ENCODE data around the gene HECTD1.

HECTD1 gene

DNA sequence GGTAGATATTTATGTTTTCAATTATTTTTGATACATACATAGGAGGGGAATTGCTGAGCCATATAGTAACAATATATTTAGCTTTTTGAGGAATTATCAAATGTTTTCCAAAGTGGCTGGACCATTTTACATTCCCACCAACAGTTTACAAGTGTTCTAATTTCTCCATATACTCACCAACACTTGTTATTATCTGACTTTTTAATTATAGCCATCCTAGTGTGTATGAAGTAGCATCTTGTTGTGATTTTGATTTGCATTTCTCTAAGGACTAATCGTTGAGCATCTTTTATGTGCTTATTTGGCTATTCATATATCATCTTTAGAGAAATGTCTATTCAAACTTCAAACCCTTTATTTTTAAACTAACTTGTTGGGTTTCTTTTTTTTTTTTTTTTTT, 17.2 kb upstream of the HECTD1 start:
- Histone ChIP-seq H3K79me1 (ENCODE audit: low read length) (no peaks in the 10 kb centered on the region), H4K8ac (ENCODE audit: low read depth, low read length) (no peak overlapping the region), H3K4me1 (ENCODE audit: control insufficient read depth in 1 of 2, insufficient read depth in 2 of 2, low read length in 2 of 2) (peaks cover 0 to 2% of the 10 kb centered on the region in 2 experiments), H2AFZ (ENCODE audit: insufficient read depth, low read length, poor library complexity) (no peak overlapping the region), H2BK5ac (ENCODE audit: low read depth, low read length, poor library complexity) (no peak overlapping the region), H3K27me3 (ENCODE audit: insufficient read depth, low read length) (no peaks in the 10 kb centered on the region), H4K91ac (ENCODE audit: low read depth, low read length) (no peak overlapping the region), H2BK12ac (ENCODE audit: low read length) (no peak overlapping the region), H3K27ac (ENCODE audit: low read depth, low read length) (no peak overlapping the region), H3K79me2 (ENCODE audit: control insufficient read depth, insufficient read depth, low read length, poor library complexity) (no peaks in the 10 kb centered on the region), H3K9ac (ENCODE audit: low read length) (no peak overlapping the region), H3K14ac (ENCODE audit: low read length) (no peak overlapping the region), H3K4ac (ENCODE audit: low read depth, low read length) (no peak overlapping the region), H4K12ac (ENCODE audit: low read depth, low read length) (no peak overlapping the region), H3K4me2 (ENCODE audit: low read length) (no peak overlapping the region), H3K18ac (ENCODE audit: low read length) (no peak overlapping the region), H3K4me3 (ENCODE audit: low read depth, low read length) (no peak overlapping the region), H2BK120ac (ENCODE audit: insufficient read depth, low read length, poor library complexity) (no peak overlapping the region), H3K36me3 (ENCODE audit: control insufficient read depth in 1 of 2, insufficient read depth in 2 of 2, low read length in 2 of 2) (no peaks in the 10 kb centered on the region), H3K9me3 (ENCODE audit: insufficient read depth, low read depth, low read length) (no peaks in the 10 kb centered on the region), H3K23ac (ENCODE audit: low read length) (no peak overlapping the region), H2AK5ac (ENCODE audit: low read length) (no peak overlapping the region)
- no peak for DNase-seq
- no CpG with 5 or more reads among the region's 1 CpG for WGBS (ENCODE audit: extremely low coverage, insufficient coverage, insufficient read length)

DNA sequence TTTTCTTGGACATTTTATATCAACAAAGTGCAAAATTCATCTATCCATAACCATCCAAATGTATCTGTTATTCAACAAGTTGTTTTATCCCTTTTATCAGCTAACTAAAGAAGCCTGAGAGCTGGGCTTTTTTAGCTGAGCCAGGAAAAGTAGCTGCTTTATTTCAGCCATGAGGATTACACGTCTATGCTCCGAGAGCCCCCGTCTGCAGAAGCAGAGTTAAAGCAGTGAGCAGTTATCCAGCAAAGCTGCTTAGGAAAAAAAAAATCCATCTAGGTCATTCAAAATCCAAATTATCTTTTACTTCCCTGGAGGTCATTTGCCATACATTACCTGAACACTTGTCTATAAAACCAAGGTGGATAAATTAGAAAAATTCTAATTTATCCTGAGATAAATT, 15.7 kb upstream of the HECTD1 start:
- no peak overlapping the region for H3K4me2 ChIP-seq (ENCODE audit: low read length)
- H3K27me3 ChIP-seq (ENCODE audit: insufficient read depth, low read length): no peaks in the 10 kb centered on the region
- no peaks in the 10 kb centered on the region for H3K79me2 ChIP-seq (ENCODE audit: control insufficient read depth, insufficient read depth, low read length, poor library complexity)
- WGBS (ENCODE audit: extremely low coverage, insufficient coverage, insufficient read length): no CpG with 5 or more reads among the region's 3 CpGs
- no peak overlapping the region for H2AFZ ChIP-seq (ENCODE audit: insufficient read depth, low read length, poor library complexity)
- H3K18ac ChIP-seq (ENCODE audit: low read length): no peak overlapping the region
- H3K23ac ChIP-seq (ENCODE audit: low read length): no peak overlapping the region
- H3K9me3 ChIP-seq (ENCODE audit: insufficient read depth, low read depth, low read length): no peaks in the 10 kb centered on the region
- H3K4me1 ChIP-seq (ENCODE audit: control insufficient read depth in 1 of 2, insufficient read depth in 2 of 2, low read length in 2 of 2): no peaks in the 10 kb centered on the region
- DNase-seq: no peak
- no peak overlapping the region for H3K9ac ChIP-seq (ENCODE audit: low read length)
- H4K8ac ChIP-seq (ENCODE audit: low read depth, low read length): no peak overlapping the region
- H3K27ac ChIP-seq (ENCODE audit: low read depth, low read length): no peak overlapping the region
- H3K79me1 ChIP-seq (ENCODE audit: low read length): no peaks in the 10 kb centered on the region
- H3K4ac ChIP-seq (ENCODE audit: low read depth, low read length): no peak overlapping the region
- H3K14ac ChIP-seq (ENCODE audit: low read length): no peak overlapping the region
- H2AK5ac ChIP-seq (ENCODE audit: low read length): no peak overlapping the region
- H2BK12ac ChIP-seq (ENCODE audit: low read length): no peak overlapping the region
- H3K36me3 ChIP-seq (ENCODE audit: control insufficient read depth in 1 of 2, insufficient read depth in 2 of 2, low read length in 2 of 2): no peaks in the 10 kb centered on the region
- no peak overlapping the region for H3K4me3 ChIP-seq (ENCODE audit: low read depth, low read length)
- H4K91ac ChIP-seq (ENCODE audit: low read depth, low read length): no peak overlapping the region
- H4K12ac ChIP-seq (ENCODE audit: low read depth, low read length): no peak overlapping the region
- H2BK5ac ChIP-seq (ENCODE audit: low read depth, low read length, poor library complexity): no peak overlapping the region
- H2BK120ac ChIP-seq (ENCODE audit: insufficient read depth, low read length, poor library complexity): no peak overlapping the region

DNA sequence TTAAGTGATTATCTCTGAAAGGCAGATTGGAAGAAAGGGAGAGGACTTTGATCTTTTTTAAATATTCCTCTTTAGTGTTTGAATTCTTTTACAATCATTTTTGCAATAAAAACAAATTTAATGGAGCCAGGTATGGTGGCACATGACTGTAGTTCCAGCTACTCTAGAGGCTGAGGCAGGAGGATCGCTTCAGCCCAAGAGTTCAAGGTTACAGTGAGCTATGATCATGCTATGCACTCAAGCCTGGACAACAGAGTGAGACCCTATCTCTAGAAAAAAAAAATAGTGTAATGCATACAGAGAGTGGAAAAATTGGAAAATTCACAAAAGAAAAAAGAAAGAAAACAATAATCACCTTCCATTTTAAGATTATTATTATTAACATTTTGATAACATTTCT, 15.2 kb upstream of the HECTD1 start:
- no peaks in the 10 kb centered on the region for H3K79me1 ChIP-seq (ENCODE audit: low read length)
- H2BK5ac ChIP-seq (ENCODE audit: low read depth, low read length, poor library complexity): no peak overlapping the region
- H3K79me2 ChIP-seq (ENCODE audit: control insufficient read depth, insufficient read depth, low read length, poor library complexity): no peaks in the 10 kb centered on the region
- H3K9ac ChIP-seq (ENCODE audit: low read length): no peak overlapping the region
- H2AK5ac ChIP-seq (ENCODE audit: low read length): no peak overlapping the region
- no peak overlapping the region for H3K4me2 ChIP-seq (ENCODE audit: low read length)
- no peaks in the 10 kb centered on the region for H3K27me3 ChIP-seq (ENCODE audit: insufficient read depth, low read length)
- H3K4me1 ChIP-seq (ENCODE audit: control insufficient read depth in 1 of 2, insufficient read depth in 2 of 2, low read length in 2 of 2): no peaks in the 10 kb centered on the region
- WGBS (ENCODE audit: extremely low coverage, insufficient coverage, insufficient read length): no CpG with 5 or more reads among the region's 1 CpG
- no peak overlapping the region for H3K4ac ChIP-seq (ENCODE audit: low read depth, low read length)
- no peak overlapping the region for H3K14ac ChIP-seq (ENCODE audit: low read length)
- H3K4me3 ChIP-seq (ENCODE audit: low read depth, low read length): no peak overlapping the region
- H3K23ac ChIP-seq (ENCODE audit: low read length): no peak overlapping the region
- DNase-seq: no peak
- no peak overlapping the region for H2BK12ac ChIP-seq (ENCODE audit: low read length)
- no peak overlapping the region for H3K18ac ChIP-seq (ENCODE audit: low read length)
- H4K12ac ChIP-seq (ENCODE audit: low read depth, low read length): no peak overlapping the region
- no peak overlapping the region for H2AFZ ChIP-seq (ENCODE audit: insufficient read depth, low read length, poor library complexity)
- no peaks in the 10 kb centered on the region for H3K9me3 ChIP-seq (ENCODE audit: insufficient read depth, low read depth, low read length)
- H4K8ac ChIP-seq (ENCODE audit: low read depth, low read length): no peak overlapping the region
- H3K27ac ChIP-seq (ENCODE audit: low read depth, low read length): no peak overlapping the region
- no peaks in the 10 kb centered on the region for H3K36me3 ChIP-seq (ENCODE audit: control insufficient read depth in 1 of 2, insufficient read depth in 2 of 2, low read length in 2 of 2)
- no peak overlapping the region for H4K91ac ChIP-seq (ENCODE audit: low read depth, low read length)
- H2BK120ac ChIP-seq (ENCODE audit: insufficient read depth, low read length, poor library complexity): no peak overlapping the region

DNA sequence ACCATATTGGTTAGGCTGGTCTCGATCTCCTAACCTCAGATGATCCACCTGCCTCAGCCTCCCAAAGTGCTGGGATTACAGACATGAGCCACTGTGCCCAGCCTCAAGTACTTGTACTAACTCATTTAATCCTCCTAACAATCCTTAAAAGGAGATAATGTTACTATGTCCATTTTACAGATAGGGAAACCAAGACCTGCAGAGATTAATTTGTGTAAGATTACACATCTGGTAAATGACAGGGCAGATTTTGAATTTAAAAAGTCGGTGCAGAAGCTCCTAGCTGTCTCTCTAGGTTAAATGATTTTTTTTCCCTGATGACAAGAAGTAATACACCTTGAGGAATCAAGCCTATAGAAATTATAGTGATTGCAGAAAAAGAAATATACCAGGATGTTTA, 13.7 kb upstream of the HECTD1 start:
- Histone ChIP-seq H2AK5ac (ENCODE audit: low read length) (no peak overlapping the region), H2BK5ac (ENCODE audit: low read depth, low read length, poor library complexity) (no peak overlapping the region), H2AFZ (ENCODE audit: insufficient read depth, low read length, poor library complexity) (no peak overlapping the region), H4K8ac (ENCODE audit: low read depth, low read length) (no peak overlapping the region), H2BK12ac (ENCODE audit: low read length) (no peak overlapping the region), H3K27me3 (ENCODE audit: insufficient read depth, low read length) (no peaks in the 10 kb centered on the region), H3K4me2 (ENCODE audit: low read length) (no peak overlapping the region), H3K9ac (ENCODE audit: low read length) (no peak overlapping the region), H3K79me2 (ENCODE audit: control insufficient read depth, insufficient read depth, low read length, poor library complexity) (no peaks in the 10 kb centered on the region), H3K9me3 (ENCODE audit: insufficient read depth, low read depth, low read length) (no peaks in the 10 kb centered on the region), H4K12ac (ENCODE audit: low read depth, low read length) (no peak overlapping the region), H3K36me3 (ENCODE audit: control insufficient read depth in 1 of 2, insufficient read depth in 2 of 2, low read length in 2 of 2) (no peaks in the 10 kb centered on the region), H3K18ac (ENCODE audit: low read length) (no peak overlapping the region), H3K4me1 (ENCODE audit: control insufficient read depth in 1 of 2, insufficient read depth in 2 of 2, low read length in 2 of 2) (no peaks in the 10 kb centered on the region), H2BK120ac (ENCODE audit: insufficient read depth, low read length, poor library complexity) (no peak overlapping the region), H3K4me3 (ENCODE audit: low read depth, low read length) (no peak overlapping the region), H3K79me1 (ENCODE audit: low read length) (no peaks in the 10 kb centered on the region), H3K14ac (ENCODE audit: low read length) (no peak overlapping the region), H3K27ac (ENCODE audit: low read depth, low read length) (no peak overlapping the region), H4K91ac (ENCODE audit: low read depth, low read length) (no peak overlapping the region), H3K4ac (ENCODE audit: low read depth, low read length) (no peak overlapping the region), H3K23ac (ENCODE audit: low read length) (no peak overlapping the region)
- no CpG with 5 or more reads among the region's 2 CpGs for WGBS (ENCODE audit: extremely low coverage, insufficient coverage, insufficient read length)
- no peak for DNase-seq
